GM21576 (cell line): Measurements from ENCODE around the gene DDIAS.
"Not testable (repeated sequence)": the region's sequence is repeated elsewhere in the genome, so short reads cannot be mapped to it uniquely, and the experiment has no call there.

Experiments
- ATAC-seq: cut with Tn5 transposase; IDR thresholded peaks from one replicate; pipeline ENCODE4 v1.9.1; 2021; ENCODE audit warnings: mild to moderate bottlenecking, moderate library complexity; ENCODE audit not compliant: unreplicated experiment

Gene DDIAS

DNA sequence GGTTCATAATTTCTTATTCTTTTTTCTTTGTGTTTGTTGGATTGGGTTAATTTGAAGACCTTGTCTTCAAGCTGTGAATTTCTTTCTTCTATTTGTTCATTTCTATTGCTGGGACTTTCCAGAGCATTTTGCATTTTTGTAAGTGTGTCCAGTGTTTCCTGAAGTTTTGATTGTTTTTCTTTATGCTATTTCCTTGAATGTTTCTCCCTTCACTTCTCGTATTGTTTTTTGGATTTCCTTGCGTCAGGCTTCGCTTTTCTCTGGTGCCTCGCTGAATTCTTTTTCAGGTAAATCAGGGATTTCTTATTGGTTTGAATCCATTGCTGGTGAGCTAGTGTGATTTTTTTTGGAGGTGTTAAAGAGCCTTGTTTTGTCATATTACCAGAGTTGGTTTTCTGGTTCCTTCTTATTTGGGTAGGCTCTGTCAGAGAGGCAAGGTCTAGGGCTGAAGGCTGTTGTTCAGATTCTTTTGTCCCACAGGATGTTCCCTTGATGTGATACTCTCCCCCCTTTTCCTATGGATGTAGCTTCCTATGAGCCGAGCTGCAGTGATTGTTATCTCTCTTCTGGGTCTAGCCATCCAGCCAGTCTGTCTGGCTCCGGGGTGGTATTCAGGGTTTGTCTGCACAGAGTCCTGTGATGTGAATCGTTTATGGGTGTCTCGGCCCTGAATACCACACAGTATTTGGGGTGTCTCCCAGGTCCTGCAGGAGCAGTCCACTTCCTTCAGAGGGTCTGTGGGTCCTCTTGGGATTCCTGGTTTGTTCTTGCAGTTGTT lies 21.0 kb downstream of the DDIAS start:
- ATAC-seq, result not testable (repeated sequence)

DNA sequence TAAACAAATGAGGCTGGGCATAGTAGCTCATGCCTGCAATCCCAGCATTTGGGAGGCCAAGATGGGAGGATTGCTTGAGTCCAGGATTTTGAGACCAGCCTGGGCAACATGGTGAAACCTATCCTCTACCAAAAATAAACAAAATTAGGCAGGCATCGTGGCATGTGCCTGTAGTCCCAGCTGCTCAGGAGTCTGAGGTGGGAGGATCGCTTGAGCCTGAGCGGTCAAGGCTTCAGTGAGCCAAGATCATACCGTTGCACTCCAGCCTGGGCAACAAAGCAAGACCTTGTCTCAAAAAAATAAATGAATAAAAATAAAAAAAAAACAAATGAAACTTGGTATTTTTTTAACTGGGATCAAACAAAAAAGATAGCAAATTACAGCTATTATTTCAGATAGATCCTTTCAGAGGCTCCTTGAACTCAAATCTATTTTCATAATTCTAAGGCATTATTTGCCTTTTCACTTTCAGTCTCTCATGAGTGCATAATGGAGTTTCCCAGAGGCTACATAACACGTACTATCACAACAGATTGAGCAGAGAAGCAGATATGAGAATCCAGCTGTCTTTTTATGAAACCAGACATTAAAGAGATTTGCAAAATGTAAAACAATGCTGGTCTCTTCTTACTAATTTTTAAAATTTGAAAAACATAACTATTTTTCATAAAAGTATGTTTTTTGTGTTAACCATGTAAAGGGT lies 23.1 kb downstream of the DDIAS start:
- ATAC-seq, result no peak

DNA sequence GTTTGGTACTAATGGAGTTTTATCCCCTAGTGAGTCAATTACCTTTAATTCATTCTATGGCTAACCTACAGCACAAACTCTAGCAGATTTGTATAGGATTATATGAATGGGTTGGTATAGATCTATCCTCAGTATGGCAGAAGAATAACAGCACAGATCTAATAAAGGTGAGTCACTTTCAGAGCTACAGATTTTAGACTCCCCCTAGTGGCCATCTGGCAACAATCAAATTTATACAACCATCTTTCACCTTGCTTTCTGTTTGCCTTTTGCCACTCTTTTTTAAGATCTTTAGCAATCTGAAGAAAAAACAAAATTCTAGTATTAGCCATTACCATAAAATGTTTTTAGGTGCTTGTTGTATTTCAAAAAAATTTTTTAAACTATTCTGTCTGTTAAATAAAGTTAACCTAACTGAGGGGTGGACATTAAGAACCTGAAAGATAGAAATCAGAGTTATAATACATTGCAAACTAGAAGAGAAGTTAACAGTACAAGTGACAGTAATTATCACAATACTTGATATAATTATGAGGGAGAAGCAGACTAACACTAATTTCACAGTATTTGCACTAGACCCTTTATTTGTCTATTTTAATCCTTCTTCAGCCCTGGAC lies 25.8 kb downstream of the DDIAS start:
- peak; percentile 69 for ATAC-seq

DNA sequence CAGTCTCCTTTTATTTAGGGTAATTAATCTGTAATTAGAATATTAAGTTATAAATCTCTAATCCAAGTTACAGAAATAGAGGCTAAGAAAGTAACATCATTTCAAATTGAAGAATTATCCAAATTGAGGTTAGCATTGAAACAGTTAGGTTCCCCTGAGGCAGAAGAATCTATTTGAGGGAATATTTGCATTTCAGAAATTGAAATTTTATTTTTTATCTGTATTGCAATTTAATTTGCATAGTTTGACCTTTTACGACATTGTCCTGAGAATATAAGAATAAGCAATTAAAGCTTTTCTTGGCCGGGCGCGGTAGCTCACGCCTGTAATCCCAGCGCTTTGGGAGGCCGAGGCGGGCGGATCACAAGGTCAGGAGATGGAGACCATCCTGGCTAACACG lies 27.6 kb downstream of the DDIAS start:
- ATAC-seq, result no peak

DNA sequence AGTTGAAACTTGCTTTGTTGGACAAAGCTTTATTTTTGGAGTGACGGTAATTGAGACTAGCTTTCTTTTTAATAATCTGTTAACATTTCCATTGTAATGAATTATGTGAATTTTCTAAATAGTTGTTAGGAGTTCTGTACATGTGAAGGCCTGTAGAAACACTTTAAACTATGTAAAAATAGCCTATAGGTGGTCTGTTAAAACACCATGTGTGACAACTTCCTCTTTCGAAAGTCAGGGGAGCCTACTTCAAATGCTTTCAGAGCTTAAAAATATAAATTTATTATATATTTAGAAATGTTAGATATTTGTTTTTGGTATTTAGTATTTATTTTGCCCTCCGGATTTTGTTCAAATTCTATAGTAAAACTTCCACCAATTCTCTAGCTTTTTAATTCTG lies 28.7 kb downstream of the DDIAS start:
- ATAC-seq, result peak; percentile 43

DNA sequence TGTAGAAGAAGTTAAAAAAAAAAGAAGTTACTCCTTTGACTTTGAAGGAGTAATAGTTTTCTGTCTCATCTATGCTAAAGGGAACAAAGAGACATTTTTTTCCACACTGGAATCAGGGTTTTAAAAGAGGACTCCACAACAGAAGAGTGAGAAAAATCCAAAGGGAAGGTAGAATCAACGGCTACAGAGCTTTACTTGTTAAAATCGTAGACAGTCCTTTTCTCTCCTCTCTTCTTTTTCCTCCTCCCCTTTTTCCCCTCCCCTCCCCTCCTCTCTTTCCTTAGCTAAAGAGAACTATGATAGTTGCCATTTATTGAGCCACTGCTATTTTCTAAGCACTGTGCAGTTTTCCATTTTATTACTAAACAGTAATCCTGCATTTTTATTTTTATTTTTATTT lies 29.2 kb downstream of the DDIAS start:
- no peak for ATAC-seq

DNA sequence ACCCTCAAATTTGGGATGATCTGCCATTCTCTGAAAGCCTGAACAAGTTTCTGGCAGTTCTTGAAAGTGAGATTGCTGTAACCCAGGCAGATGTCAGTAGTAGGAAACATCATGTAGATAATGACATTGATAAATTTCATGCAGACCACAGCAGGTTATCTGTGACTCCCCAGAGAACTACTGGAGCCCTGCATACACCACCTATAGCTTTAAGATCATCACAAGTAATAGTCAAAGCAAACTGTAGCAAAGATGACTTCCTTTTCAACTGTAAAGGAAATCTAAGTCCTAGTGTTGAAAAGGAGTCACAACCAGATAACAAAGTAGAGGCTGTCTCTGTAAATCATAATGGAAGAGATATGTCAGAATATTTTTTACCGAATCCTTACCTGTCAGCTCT lies 31.0 kb downstream of the DDIAS start:
- no peak for ATAC-seq

DNA sequence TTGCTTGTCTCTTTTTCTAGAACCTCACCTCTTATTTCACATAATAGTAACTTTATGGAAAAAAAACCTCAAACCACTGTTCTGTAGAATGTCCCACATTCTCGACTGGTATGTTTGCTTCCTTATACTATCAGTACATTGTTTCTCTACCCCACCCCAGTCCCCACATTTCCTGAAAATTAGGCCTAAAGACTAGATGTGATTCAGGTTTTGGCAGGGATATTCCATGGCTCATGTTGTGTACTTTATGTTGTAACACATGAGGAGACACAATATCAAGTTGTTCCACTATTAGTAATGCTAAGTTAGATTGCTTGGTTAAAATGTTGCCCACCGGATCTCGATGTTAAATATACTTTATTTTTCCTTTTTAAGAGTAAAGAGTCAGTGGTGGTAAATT lies 34.7 kb downstream of the DDIAS start:
- no peak for ATAC-seq

DNA sequence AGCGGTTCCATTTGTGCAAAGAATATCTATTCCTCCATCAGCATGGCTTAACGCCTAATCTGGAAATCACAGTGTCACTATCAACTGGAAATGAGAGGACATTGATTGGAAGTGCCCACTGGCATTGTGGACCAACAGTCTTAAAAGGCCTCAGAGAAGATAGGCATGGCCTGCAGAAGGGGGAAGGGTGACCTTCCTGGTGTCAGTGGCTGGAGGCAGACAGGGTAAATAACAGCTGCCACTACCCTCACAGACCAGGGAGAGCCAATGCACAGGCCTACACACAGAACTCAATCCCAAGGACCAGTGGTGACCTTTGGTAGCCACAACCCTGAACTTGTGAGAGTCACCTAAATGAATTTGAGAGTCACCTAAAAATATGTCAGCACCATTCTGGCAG lies 36.0 kb downstream of the DDIAS start:
- no peak for ATAC-seq

DNA sequence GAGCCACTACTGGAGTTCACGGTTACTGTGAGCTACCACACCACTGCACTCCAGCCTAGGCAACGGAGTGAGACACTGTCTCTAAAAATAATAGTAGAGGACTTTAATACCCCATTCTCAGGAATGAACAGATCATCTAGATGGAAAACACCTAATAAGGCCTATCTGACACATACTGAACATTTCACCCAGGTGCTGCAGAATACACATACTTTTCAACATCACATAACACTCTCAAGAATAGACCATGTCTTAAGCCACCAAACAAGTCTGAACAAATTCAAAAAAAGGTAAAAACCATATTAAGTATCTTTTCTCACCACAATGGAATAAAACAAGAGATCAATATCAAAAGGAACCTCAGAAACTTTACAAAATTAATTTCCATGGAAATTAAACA lies 37.9 kb downstream of the DDIAS start:
- ATAC-seq, result no peak

DNA sequence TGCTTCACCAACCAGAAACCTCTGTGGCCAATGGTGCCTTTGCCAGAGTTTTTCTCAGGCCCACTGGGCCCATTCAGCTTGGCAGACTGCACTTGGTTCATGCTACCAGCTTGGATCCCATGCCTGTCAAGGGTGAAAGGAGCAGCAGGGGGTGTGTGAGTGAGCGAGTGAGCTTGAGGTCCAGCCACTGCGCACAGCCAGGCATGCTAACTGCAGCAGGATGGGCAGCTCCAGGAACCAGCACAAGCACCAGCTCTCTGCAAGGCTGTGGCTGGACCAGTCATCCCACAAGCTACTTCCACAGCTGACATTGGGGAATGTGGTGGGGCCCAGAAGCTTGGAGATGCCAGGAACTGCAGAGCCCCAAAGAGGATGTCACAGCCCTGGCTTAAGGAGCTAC lies 40.8 kb downstream of the DDIAS start:
- no peak for ATAC-seq

DNA sequence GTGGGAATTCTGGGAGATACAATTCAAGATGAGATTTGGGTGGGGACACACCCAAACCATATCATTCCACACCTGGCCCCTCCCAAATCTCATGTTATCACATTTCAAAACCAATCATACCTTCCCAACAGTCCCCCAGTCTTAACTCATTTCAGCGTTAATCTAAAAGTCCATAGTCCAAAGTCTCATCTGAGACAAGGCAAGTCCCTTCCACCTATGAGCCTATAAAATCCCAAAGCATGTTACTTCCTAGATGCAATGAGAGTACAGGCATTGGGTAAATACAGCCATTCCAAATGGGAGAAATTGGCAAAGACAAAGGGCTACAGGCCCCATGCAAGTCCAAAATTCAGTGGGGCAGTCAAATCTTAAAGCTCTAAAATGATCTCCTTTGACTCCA lies 41.9 kb downstream of the DDIAS start:
- not testable (repeated sequence) for ATAC-seq

DNA sequence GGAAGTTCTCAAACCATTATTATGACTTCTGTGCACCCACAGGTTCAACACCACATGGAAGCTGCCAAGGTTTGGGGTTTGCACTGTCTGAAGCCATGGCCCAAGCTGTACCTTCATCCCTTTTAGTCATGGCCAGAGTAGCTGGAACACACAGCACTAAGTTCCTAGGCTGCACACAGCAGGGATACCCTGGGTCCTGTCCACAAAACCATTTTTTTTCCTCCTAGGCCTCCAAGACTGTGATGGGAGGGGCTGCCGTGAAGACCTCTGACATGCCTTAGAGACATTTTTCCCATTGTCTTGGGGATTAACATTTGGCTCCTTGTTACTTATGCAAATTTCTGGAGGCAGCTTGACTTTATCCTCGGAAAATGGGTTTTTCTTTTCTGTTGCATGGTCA lies 42.7 kb downstream of the DDIAS start:
- no peak for ATAC-seq

DNA sequence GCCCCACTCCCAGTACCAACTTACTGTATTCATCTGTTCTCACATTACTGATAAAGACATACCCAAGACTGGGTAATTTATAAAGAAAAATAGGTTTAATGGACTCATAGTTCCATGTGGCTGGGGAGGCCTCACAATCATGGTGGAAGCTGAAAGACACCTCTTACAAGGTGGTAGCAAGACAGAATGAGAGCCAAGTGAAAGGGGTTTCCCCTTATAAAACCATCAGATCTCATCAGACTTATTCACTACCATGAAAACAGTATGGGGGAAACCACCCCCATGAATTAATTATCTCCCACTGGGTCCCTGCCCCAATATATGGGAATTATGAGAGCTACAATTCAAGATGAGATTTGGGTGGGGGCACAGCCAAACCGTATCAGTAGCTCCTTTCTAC lies 43.5 kb downstream of the DDIAS start:
- ATAC-seq, result not testable (repeated sequence)

DNA sequence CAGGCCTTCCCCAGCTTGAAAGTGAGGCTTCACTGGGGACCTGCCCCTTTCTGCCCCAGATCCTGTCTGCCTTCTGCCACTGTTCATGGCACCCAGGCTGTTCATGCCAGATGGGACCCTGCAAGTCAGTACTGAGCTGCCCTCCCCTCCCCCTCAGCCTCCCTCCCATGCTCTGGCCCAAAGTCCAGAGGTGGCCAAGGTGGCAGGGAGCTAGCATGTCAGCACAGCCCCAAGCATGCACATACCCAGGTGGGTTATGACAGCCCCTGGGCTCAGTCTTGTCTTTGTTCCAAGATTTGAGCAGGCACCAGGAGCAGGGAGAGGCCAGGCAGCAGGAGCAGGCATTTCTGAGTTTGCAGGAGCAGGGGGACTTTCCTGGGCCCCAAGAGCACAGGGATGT lies 44.1 kb downstream of the DDIAS start:
- ATAC-seq, result no peak

DNA sequence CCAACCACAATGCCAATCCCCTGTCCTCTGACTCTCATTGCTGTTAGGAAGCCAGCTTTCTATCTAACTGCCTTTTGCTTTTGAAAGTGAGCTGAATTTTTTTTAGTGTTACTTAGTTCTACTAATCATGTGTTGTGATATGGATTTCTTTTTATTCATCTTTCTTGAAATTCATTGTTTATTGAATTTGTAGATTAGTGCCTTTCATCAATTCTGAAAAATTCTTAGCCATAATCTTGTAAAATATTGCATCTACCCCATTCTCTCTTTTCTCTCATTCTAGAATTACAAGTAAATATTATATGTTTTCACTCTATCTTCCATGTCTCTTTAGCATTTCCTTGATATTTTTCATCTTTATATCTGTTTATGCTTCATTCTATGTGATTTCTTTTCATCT lies 47.8 kb downstream of the DDIAS start:
- no peak for ATAC-seq

DNA sequence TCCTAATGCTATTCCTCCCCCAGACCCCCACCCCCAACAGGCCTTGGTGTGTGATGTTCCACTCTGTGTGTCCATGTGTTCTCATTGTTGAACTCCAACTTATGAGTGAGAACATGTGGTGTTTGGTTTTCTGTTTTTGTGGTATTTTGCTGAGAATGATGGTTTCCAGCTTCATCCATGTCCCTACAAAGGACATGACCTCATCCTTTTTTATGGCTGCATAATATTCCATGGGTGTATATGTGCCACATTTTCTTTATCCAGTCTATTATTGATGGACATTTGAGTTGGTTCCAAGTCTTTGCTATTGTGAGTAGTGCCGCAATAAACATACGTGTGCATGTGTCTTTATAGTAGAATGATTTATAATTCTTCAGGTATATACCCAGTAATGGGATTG lies 49.0 kb downstream of the DDIAS start:
- ATAC-seq, result not testable (repeated sequence)

DNA sequence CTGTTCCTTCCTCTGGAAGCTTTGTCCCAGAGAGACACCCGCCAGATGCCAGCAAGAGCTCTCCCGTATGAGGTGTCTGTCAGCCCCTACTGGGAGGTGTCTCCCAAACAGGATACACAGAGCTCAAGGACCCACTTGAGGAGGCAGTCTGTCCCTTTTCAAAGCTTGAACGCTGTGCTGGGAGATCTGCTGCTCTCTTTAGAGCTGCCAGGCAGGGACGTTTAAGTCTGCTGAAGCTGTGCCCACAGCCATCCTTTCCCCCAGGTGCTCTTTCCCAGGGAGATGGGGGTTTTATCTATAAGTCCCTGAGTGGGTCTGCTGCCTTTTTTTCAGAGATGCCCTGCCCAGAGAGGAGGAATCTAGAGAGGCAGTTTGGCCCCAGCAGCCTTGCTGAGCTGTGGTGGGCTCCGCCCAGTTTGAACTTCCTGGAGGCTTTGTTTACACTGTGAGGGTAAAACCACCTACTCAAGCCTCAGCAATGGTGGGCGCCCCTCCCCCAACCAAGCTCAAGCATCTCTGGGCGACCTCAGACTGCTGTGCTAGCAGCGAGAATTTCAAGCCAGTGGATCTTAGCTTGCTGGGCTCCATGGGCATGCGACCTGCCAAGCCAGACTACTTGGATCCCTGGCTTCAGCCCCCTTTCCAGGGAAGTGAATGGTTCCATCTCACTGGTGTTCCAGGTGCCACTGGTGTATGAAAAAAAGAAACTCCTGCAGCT lies 54.4 kb downstream of the DDIAS start:
- not testable (repeated sequence) for ATAC-seq

DNA sequence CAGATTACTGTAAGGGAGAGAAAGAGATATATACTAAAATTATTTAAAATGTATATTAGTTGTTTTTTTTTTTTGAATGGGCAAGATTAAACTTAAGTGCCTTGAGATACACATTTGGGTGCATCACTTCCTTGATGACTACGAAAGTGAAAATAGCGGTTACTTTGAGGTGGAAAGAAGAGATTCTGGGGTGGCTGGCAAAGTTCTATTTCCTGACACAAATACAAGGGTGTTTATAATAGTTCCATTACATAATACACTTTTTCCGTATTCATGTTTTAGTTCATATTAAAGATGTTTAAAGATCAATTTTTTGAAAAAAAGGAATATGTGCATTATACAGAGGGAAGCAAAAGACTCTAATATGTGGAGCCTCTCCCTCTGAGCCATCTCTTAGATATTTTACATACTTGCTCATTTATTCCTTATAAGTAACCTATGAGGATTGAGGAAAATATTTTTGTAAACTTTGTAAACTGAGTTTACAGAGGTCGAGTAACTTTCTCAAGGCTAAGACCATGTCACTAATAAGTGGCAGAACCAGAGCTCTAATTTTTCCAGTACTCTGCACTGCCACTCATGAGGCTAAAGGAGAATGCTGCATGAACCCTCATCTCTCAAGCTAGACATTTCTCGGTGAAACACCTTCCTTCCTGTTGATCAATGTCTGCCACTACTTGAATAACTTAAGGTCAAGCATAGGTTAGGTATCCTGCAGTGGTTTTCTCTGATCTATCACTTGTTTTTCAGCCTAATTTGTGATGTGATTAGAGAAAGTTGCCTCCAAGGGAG lies 58.6 kb downstream of the DDIAS start:
- peak; percentile 90 for ATAC-seq

DNA sequence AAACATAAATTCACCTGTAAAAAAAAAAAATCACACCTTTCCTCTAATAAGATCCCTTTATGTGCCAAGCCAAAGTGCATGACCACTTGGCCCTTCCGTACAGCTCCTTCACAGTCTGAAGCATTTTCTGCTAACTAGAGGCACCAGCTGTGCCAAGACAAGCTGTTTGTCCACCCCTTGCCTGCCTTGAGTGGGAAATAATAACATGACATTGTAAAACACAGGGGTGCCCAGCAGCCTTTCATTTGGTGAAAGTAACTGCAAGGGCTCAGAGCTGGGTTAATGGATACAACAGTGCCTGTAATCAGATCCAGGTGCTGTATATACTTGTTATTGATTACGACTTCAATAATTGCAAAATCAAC lies 59.2 kb downstream of the DDIAS start:
- ATAC-seq, result peak; percentile 23

DNA sequence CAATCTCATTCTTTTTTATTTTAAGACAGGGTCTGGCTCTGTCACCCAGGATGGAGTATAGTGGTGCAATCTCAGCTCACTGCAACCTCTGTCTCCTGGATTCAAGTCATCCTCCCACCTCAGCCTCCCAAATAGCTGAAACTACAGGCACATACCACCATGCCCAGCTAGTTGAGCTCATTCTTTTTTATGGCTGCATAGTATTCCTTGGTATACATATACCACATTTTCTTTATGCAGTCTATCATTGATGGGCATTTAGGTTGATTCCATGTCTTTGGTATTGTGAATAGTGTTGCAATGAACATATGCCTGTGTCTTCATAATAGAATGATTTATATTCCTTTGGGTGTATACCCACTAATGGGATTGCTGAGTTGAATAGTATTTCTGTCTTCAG lies 60.5 kb downstream of the DDIAS start:
- ATAC-seq, result not testable (repeated sequence)
